HepG2 (cell line): ENCODE measurements around the gene TNK1. TPM values are rescaled to one million over a fixed set of nuclear protein-coding genes. Genes with fewer than 3 reads are reported as not detected.

Source experiments
- GMEB1 ChIP-seq: sonication (generic); formaldehyde crosslinking; IDR thresholded peaks from 2 replicates; pipeline ENCODE4 v1.5.1; 2020; ENCODE audit warnings: missing genetic modification reagents, mild to moderate bottlenecking, borderline replicate concordance
- HDAC2 ChIP-seq: sonication (generic); formaldehyde crosslinking; IDR thresholded peaks from 2 replicates; pipeline ENCODE4 v1.4.0; 2020; ENCODE audit warnings: missing genetic modification reagents
- MIXL1 ChIP-seq: IDR thresholded peaks from 2 replicates; pipeline ENCODE4 v1.6.1; 2016
- NFYB ChIP-seq: sonication (generic); formaldehyde crosslinking; IDR thresholded peaks from 2 replicates; pipeline ENCODE4 v1.4.0; 2020; ENCODE audit warnings: missing genetic modification reagents
- SALL1 ChIP-seq: sonication (generic); formaldehyde crosslinking; IDR thresholded peaks from 2 replicates; pipeline ENCODE4 v1.8.0; 2022; ENCODE audit warnings: mild to moderate bottlenecking, missing genetic modification reagents
- TEAD3 ChIP-seq: optimal IDR thresholded peaks from 2 replicates; pipeline ENCODE3; 2016; ENCODE audit warnings: borderline replicate concordance
- ZBTB2 ChIP-seq: sonication (generic); formaldehyde crosslinking; IDR thresholded peaks from 2 replicates; pipeline ENCODE4 v1.8.0; 2022; ENCODE audit warnings: low read depth, missing genetic modification reagents
- ZNF333 ChIP-seq: sonication (generic); formaldehyde crosslinking; IDR thresholded peaks from 2 replicates; pipeline ENCODE4 v1.4.0; 2020; ENCODE audit warnings: mild to moderate bottlenecking, missing genetic modification reagents, borderline replicate concordance
- ZNF562 ChIP-seq: sonication (generic); formaldehyde crosslinking; IDR thresholded peaks from 2 replicates; pipeline ENCODE4 v1.8.0; 2022; ENCODE audit warnings: missing genetic modification reagents, borderline replicate concordance
- ZNF816 ChIP-seq: sonication (generic); formaldehyde crosslinking; IDR thresholded peaks from 2 replicates; pipeline ENCODE4 v1.8.0; 2022; ENCODE audit warnings: missing genetic modification reagents, mild to moderate bottlenecking, borderline replicate concordance
- polyA plus RNA-seq, 8 experiments: library from polyadenylated mRNA; depleted of rRNA in 3 of 8; stranded (reverse) in 7 of 8; unstranded in 1 of 8; fragments of >200 nt; fragmentation: Illumina TruSeq in 4 of 8; extraction: Trizol in 4 of 8; gene quantifications; 2 replicates each; pipeline versions ENCODE4 v1.2.1 to v1.2.3, GENCODE V29; 2011 to 2016; ENCODE audit warnings: low read depth in 4 of 8, missing spikeins in 1 of 8, mixed read lengths in 1 of 8; ENCODE audit not compliant: insufficient read depth in 1 of 8
- total RNA-seq, 5 experiments: library from RNA; depleted of rRNA; stranded (reverse); fragments of >200 nt; fragmentation: Illumina TruSeq; extraction: Trizol; gene quantifications; 2 replicates each; pipeline ENCODE4 v1.2.3, GENCODE V29; 2016; ENCODE audit warnings: low read depth in 1 of 5
- TF ChIP-seq, protein P1 (sequence below): sonication (generic); formaldehyde crosslinking; IDR thresholded peaks from 2 replicates; pipeline ENCODE4 v1.4.0; 2020; ENCODE audit warnings: mild to moderate bottlenecking, low read depth, missing genetic modification reagents
- TF ChIP-seq, protein P2 (sequence below): fragments of 450-650 bp; IDR thresholded peaks from 2 replicates; pipeline ENCODE4 v1.6.1; 2017; ENCODE audit warnings: mild to moderate bottlenecking

The TNK1 gene
- total and polyA plus RNA-seq, 2 of the 13 experiments (the other 11 are each of a cell fraction or from before 2014, with no cell fraction given) = 2.0 to 3.5 TPM

GRCh38 chr17:7408863-7409262 lies 28.0 kb downstream of the TNK1 start (continued):
- TF ChIP-seq, protein P1, sequence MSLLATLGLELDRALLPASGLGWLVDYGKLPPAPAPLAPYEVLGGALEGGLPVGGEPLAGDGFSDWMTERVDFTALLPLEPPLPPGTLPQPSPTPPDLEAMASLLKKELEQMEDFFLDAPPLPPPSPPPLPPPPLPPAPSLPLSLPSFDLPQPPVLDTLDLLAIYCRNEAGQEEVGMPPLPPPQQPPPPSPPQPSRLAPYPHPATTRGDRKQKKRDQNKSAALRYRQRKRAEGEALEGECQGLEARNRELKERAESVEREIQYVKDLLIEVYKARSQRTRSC (CRISPR knock-in tag) = no peak
- TF ChIP-seq HDAC2 (CRISPR knock-in tag) (no peak), TEAD3 (CRISPR knock-in tag) (no peak), MIXL1 (CRISPR knock-in tag) (no peak), ZNF816 (CRISPR knock-in tag) (no peak), ZNF562 (CRISPR knock-in tag) (no peak), GMEB1 (CRISPR knock-in tag) (no peak), ZNF333 (CRISPR knock-in tag) (no peak), NFYB (no peak), SALL1 (CRISPR knock-in tag) (no peak), ZBTB2 (CRISPR knock-in tag) (no peak)
- TF ChIP-seq, protein P2, sequence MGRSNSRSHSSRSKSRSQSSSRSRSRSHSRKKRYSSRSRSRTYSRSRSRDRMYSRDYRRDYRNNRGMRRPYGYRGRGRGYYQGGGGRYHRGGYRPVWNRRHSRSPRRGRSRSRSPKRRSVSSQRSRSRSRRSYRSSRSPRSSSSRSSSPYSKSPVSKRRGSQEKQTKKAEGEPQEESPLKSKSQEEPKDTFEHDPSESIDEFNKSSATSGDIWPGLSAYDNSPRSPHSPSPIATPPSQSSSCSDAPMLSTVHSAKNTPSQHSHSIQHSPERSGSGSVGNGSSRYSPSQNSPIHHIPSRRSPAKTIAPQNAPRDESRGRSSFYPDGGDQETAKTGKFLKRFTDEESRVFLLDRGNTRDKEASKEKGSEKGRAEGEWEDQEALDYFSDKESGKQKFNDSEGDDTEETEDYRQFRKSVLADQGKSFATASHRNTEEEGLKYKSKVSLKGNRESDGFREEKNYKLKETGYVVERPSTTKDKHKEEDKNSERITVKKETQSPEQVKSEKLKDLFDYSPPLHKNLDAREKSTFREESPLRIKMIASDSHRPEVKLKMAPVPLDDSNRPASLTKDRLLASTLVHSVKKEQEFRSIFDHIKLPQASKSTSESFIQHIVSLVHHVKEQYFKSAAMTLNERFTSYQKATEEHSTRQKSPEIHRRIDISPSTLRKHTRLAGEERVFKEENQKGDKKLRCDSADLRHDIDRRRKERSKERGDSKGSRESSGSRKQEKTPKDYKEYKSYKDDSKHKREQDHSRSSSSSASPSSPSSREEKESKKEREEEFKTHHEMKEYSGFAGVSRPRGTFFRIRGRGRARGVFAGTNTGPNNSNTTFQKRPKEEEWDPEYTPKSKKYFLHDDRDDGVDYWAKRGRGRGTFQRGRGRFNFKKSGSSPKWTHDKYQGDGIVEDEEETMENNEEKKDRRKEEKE = no peak
